ENCODE results near the gene EXOC2.

EXOC2 gene

GRCh38 chr6:451336-451735, 241.6 kb downstream of the EXOC2 start:
- TF ChIP-seq ZFP3 (CRISPR knock-in tag; IDR thresholded peaks at IDR 0.05) (no peak), TOX (CRISPR knock-in tag; IDR thresholded peaks at IDR 0.05; ENCODE audit: borderline replicate concordance) (no peak), PATZ1 (CRISPR knock-in tag; IDR thresholded peaks at IDR 0.05; ENCODE audit: borderline replicate concordance) (no peak), CSDC2 (CRISPR knock-in tag; IDR thresholded peaks at IDR 0.05) (no peak), TSHZ2 (CRISPR knock-in tag; IDR thresholded peaks at IDR 0.05) (no peak), SNAI2 (CRISPR knock-in tag; IDR thresholded peaks at IDR 0.05) (no peak), CSRNP3 (CRISPR knock-in tag; IDR thresholded peaks at IDR 0.05) (no peak), OSR1 (CRISPR knock-in tag; IDR thresholded peaks at IDR 0.05) (no peak), PPARA (CRISPR knock-in tag; IDR thresholded peaks at IDR 0.05; ENCODE audit: borderline replicate concordance) (no peak), CREB5 (CRISPR knock-in tag; IDR thresholded peaks at IDR 0.05; ENCODE audit: low read depth) (no peak), ESRRG (CRISPR knock-in tag; IDR thresholded peaks at IDR 0.05) (no peak), ZC3H10 (CRISPR knock-in tag; IDR thresholded peaks at IDR 0.05) (no peak), ZNF8 (CRISPR knock-in tag; IDR thresholded peaks at IDR 0.05) (no peak), ZNF70 (CRISPR knock-in tag; IDR thresholded peaks at IDR 0.05) (no peak), GLIS3 (CRISPR knock-in tag; IDR thresholded peaks at IDR 0.05) (no peak), RARB (CRISPR knock-in tag; IDR thresholded peaks at IDR 0.05) (no peak), BACH2 (CRISPR knock-in tag; IDR thresholded peaks at IDR 0.05; ENCODE audit: borderline replicate concordance) (no peak), POU6F1 (CRISPR knock-in tag; IDR thresholded peaks at IDR 0.05; ENCODE audit: borderline replicate concordance, low read depth) (no peak)
- no peak for ATAC-seq

GRCh38 chr6:449486-450419, 243.2 kb downstream of the EXOC2 start:
- TF ChIP-seq RARB (CRISPR knock-in tag; IDR thresholded peaks at IDR 0.05) (no peak), ARNTL (CRISPR knock-in tag; IDR thresholded peaks at IDR 0.05; ENCODE audit: borderline replicate concordance, low read depth) (no peak), BACH2 (CRISPR knock-in tag; IDR thresholded peaks at IDR 0.05; ENCODE audit: borderline replicate concordance) (no peak)

GRCh38 chr6:449057-449430, 243.9 kb downstream of the EXOC2 start:
- no peak for ATAC-seq
- TF ChIP-seq BACH2 (CRISPR knock-in tag; IDR thresholded peaks at IDR 0.05; ENCODE audit: borderline replicate concordance), result no peak
- no peak for TF ChIP-seq SNAI2 (CRISPR knock-in tag; IDR thresholded peaks at IDR 0.05)
- TF ChIP-seq ZFP30 (CRISPR knock-in tag; IDR thresholded peaks at IDR 0.05), result no peak
- no peak for TF ChIP-seq ZNF565 (CRISPR knock-in tag; conservative IDR thresholded peaks at IDR 0.05; ENCODE audit: low read depth)
- TF ChIP-seq ESRRG (CRISPR knock-in tag; IDR thresholded peaks at IDR 0.05), result no peak
- no peak for TF ChIP-seq OSR1 (CRISPR knock-in tag; IDR thresholded peaks at IDR 0.05)
- no peak for TF ChIP-seq CSDC2 (CRISPR knock-in tag; IDR thresholded peaks at IDR 0.05)
- TF ChIP-seq TOX (CRISPR knock-in tag; IDR thresholded peaks at IDR 0.05; ENCODE audit: borderline replicate concordance), result no peak
- TF ChIP-seq CSRNP3 (CRISPR knock-in tag; IDR thresholded peaks at IDR 0.05), result no peak
- TF ChIP-seq ARNTL (CRISPR knock-in tag; IDR thresholded peaks at IDR 0.05; ENCODE audit: borderline replicate concordance, low read depth), result no peak
- TF ChIP-seq ISL1 (CRISPR knock-in tag; IDR thresholded peaks at IDR 0.05), result no peak
- TF ChIP-seq CREB5 (CRISPR knock-in tag; IDR thresholded peaks at IDR 0.05; ENCODE audit: low read depth), result no peak
- no peak for TF ChIP-seq TCF4 (CRISPR knock-in tag; IDR thresholded peaks at IDR 0.05; ENCODE audit: borderline replicate concordance)
- no peak for TF ChIP-seq GLIS3 (CRISPR knock-in tag; IDR thresholded peaks at IDR 0.05)
- no peak for TF ChIP-seq RARB (CRISPR knock-in tag; IDR thresholded peaks at IDR 0.05)
- TF ChIP-seq ZNF70 (CRISPR knock-in tag; IDR thresholded peaks at IDR 0.05), result no peak

More at GRCh38 chr6:449486-450419, 243.2 kb downstream of the EXOC2 start:
- no peak for ATAC-seq

All from SK-N-SH treated with all-trans-retinoic acid at 6 μM for 48 hours (cell line).